Measurements from ENCODE around the gene NTF4.
"Not testable (repeated sequence)": the region's sequence is repeated elsewhere in the genome, so short reads cannot be mapped to it uniquely, and the experiment has no call there.

DNA sequence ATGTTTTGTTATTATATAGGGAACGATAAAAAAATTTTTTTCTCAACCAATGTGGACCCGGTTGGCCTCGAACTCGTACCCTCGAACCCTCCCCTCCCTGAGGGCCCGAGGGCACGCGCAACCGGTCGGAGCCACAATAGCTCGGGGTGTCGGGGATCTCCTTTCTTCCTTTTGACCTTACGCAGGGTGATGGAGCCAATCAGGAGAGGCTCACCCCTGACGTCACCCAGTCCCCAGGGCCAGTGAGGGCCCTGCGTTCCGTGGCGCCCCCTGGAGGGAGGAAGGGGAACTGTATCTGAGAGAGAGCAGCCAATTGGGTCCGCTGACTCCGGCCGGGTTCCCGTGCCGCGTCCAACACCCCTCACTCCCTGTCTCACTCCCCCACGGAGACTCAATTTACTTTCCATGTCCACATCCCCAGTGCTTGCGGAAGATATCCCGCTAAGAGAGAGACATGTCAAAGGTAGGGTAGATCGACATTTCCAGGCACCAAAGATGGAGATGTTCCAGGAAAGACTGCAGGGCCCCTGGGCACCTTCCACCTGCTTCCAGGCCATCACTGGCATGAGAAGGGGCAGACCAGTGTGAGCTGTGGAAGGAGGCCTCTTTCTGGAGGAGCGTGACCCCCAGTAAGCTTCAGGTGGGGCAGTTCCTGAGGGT lies 32.8 kb downstream of the NTF4 start, which contains the start of gene CGB2:
- not testable (repeated sequence) for TF ChIP-seq POLR2A (IDR thresholded peaks at IDR 0.05)
- peak in 3 of 6 experiments; percentile 6 to 51 (median 20) for TF ChIP-seq CTCF (IDR thresholded peaks at IDR 0.05)

Measured in adrenal gland (tissue), 5 donors.